Stimulated activated CD4-positive, alpha-beta T cell treated with anti-CD3 and anti-CD28 coated beads, Interleukin-12 subunit alpha, Interleukin-12 subunit beta, amount 100 ng/mL, for 48 hours (primary cell): Measurements from ENCODE around the gene TPR.

Experiments
- DNase-seq, 3 donors: peaks; one replicate each; pipeline ENCODE4 v3.0.0-alpha.2; 2020; ENCODE audit warnings: low read depth in 2 of 3, low spot score in 1 of 3

The TPR gene

DNA sequence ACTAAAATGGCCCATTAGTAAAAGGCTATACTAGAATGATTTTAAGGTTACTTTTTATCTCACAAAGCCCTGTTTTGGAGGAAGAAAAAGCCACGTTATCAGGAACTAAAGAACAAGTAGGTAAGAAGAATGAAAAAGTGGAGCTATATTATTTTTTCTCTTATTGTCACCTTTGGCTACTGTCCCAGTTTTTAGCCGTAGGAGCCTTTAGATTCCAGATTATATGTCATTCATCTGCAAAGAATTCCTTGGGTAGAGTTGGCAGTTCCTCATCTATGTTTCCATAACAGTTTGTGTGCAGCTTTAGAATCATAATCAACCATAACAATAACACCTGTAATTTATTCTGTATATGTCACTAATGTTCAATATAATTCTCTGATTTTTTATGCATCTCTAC, 83.8 kb downstream of the TPR start:
- no peak for DNase-seq

DNA sequence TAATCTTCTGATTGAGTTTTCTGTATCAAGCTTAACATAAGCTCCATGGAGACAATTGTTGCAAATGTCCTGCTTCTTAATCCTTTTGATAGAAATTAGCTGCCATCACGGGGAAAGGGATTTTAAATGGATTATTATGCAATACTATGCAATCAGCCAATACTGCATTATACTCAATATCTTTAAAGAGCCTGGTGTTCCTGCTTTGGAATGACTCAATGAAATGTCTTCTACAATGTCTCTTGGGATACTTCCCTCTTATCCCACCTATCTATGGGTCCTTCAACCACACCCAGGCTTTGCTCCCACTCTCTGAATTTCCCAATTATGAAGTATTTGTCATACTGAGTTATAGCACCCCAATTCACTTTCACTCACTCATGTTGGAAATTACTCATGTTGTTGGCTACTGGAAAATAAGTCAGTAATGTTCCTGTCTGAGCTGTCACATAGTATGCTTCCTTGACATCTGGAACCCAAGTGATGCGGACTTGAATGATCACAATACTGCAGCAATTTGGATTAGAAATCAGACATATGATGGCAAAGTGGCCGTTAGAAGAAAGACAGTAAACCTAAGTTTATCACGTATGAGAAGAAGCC, 85.0 kb downstream of the TPR start:
- DNase-seq, result no peak

DNA sequence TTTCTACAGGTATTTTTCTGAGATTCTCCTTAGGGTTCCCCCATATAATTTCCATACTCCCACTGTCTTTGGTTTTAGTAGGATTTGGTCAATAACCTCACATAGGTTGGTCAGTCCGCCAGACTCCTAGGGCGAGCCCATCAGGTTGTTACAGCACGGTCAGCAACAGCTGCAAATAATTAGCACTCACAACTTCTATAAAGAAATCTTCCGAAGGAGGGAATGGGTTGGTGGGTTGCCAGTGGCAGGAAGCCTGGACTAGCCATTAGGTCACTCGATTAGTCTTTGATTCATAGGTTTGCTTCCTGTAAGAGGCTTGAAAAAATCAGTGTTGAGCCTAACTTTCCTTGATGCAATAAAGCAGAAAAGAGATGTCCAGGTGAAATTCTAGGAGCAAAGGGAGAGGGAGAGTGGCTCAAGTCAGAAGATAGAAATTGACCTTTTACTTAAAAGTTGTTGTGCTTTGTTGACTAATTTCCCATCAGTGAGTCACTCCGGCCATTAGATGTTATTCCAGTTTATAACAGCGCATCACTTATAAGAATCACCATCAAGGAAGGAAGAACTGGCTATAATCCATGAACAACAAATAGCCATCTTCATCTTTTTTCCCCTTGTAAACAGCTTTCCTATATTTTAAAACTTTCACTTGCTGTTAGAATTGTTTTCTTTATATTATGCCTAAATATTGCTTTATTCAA, 88.3 kb downstream of the TPR start:
- no peak for DNase-seq

- DNase-seq, result no peak
Observed at GRCh38 chr1:186283374-186283773, 91.7 kb downstream of the TPR start.

DNA sequence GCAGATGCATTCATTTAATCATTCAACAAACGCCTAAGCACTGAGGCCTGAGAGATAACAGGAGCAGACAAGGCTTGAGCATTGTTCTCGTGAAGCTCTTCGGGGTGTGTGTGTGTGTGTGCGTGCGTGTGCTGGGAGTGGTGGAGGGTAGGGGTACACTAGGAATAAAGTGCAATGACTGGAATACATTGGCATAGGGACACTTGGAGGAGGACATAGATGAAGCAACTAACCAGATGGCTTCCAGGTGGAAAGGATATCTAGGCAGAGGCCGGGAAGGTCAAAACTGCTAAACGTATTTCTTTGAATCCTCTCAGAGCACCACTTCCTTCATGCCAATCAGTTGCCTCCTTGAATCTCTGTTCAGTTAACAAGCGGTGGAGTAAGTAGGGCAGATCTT, 92.6 kb downstream of the TPR start:
- no peak for DNase-seq

GRCh38 chr1:186275822-186276221, 99.2 kb downstream of the TPR start:
- DNase-seq, result no peak

DNA sequence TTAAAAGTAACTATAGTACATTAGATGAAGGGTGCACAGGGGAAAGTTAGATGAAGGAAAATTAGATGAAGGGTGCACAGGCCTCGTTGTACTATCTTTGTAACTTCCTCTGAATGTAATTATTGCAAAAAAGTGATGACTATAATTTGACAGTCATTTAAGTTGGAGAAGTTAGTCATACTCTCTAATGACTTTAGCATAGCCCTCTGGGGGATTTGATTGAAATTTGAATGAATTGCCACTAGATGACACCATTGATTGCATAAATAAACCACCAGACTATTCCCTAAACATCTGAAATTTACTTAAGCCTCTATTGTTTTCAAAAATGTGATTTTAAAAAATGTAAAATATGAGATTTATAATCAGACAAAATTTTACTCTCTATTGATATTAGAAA, 102.6 kb downstream of the TPR start:
- DNase-seq, result no peak

GRCh38 chr1:186271032-186271431, 104.0 kb downstream of the TPR start:
- DNase-seq, result no peak
